B cell (primary cell): ENCODE data around the gene USH2A.

Experiments used
- EZH2 ChIP-seq: IDR thresholded peaks from 2 replicates; pipeline ENCODE4 v1.6.1; 2012; ENCODE audit warnings: borderline replicate concordance, low read depth, mild to moderate bottlenecking, moderate library complexity, low read length; ENCODE audit not compliant: insufficient read depth, poor library complexity, severe bottlenecking
- TF ChIP-seq, protein P1 (sequence below): fragments of 200-600 bp; IDR thresholded peaks from one replicate; pipeline ENCODE4 v1.8.0; 2022; ENCODE audit warnings: antibody characterized with exemption, mild to moderate bottlenecking

DNA sequence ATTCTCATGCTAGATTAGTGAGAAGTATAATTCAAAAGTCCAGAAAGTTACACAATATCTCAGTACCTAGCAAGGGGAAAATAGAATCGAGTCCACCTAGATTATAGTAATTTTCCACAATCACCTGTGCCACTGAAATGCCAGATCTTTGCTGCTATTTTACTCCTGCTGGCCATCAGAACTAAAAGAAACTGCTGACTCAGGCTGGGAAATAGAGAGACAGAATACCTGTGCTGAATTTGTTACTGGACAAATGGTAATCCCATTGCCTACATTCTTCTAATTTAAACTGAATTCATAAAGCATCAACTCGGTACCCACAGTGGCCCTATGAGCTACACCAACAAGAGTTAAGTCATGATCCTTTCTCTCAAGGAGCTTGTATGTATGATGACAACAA lies 55.0 kb downstream of the USH2A start:
- TF ChIP-seq, protein P1, sequence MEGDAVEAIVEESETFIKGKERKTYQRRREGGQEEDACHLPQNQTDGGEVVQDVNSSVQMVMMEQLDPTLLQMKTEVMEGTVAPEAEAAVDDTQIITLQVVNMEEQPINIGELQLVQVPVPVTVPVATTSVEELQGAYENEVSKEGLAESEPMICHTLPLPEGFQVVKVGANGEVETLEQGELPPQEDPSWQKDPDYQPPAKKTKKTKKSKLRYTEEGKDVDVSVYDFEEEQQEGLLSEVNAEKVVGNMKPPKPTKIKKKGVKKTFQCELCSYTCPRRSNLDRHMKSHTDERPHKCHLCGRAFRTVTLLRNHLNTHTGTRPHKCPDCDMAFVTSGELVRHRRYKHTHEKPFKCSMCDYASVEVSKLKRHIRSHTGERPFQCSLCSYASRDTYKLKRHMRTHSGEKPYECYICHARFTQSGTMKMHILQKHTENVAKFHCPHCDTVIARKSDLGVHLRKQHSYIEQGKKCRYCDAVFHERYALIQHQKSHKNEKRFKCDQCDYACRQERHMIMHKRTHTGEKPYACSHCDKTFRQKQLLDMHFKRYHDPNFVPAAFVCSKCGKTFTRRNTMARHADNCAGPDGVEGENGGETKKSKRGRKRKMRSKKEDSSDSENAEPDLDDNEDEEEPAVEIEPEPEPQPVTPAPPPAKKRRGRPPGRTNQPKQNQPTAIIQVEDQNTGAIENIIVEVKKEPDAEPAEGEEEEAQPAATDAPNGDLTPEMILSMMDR = no peak
- no peak for TF ChIP-seq EZH2
